Caco-2 (cell line): ENCODE data around the gene FAM114A1. TPM values are rescaled to one million over a fixed set of nuclear protein-coding genes. Genes with fewer than 3 reads are reported as not detected.

Experiments used
- Bru-seq: library from RNA; stranded (reverse); fragments of 400-500 nt; gene quantifications from one replicate; lab custom pipeline; 2021; lab: Mats Ljungman, UMichigan
- BruChase-seq, 2 experiments: library from RNA; stranded (reverse); fragments of 400-500 nt; gene quantifications; one replicate each; lab custom pipeline; 2021; lab: Mats Ljungman, UMichigan
- BruUV-seq: library from RNA; stranded (reverse); fragments of 400-500 nt; replicated peaks from 2 replicates; lab custom pipeline; 2021; lab: Mats Ljungman, UMichigan
- CTCF ChIA-PET: fragments of 300-600 bp; sonication (Branson Sonifier 250); formaldehyde crosslinking; loops from one replicate; lab custom pipeline; 2022; ENCODE audit warnings: antibody characterized with exemption; lab: Charles Lee
- POLR2A ChIA-PET: fragments of 300-600 bp; sonication (Branson Sonifier 250); formaldehyde crosslinking; loops from one replicate; lab custom pipeline; 2022; ENCODE audit warnings: antibody characterized with exemption; lab: Charles Lee
- DNase-seq, 2 experiments: peaks; one replicate each; pipeline versions ENCODE4 v3.0.0 to v3.0.0-alpha.2; 2020 to 2022
- H3K27me3 ChIP-seq: replicated peaks from 2 replicates; pipeline ENCODE4 v1.6.0; 2011; ENCODE audit warnings: low read length; ENCODE audit not compliant: control insufficient read depth, insufficient read depth
- H3K36me3 ChIP-seq: 2 replicates; pipeline ENCODE4 v1.5.1; 2011; ENCODE audit warnings: low read length; ENCODE audit not compliant: control insufficient read depth, insufficient read depth
- H3K4me1 ChIP-seq: fragments of 250-450 bp; sonication (Bioruptor Pico); 2 replicates; pipeline ENCODE4 v1.5.1; 2020; ENCODE audit warnings: mild to moderate bottlenecking
- H3K4me3 ChIP-seq: 2 replicates; pipeline ENCODE4 v1.5.1; 2011; ENCODE audit warnings: low read depth, mild to moderate bottlenecking, control low read depth, low read length
- H3K9me3 ChIP-seq: fragments of 250-450 bp; sonication (Bioruptor Pico); 2 replicates; pipeline ENCODE4 v1.5.1; 2020; ENCODE audit warnings: mild to moderate bottlenecking, moderate library complexity
- H3K27ac Mint-ChIP-seq: one replicate; pipeline ENCODE4 v1.8.0; 2022; ENCODE audit warnings: mixed read lengths; ENCODE audit not compliant: unreplicated experiment
- H3K27me3 Mint-ChIP-seq: one replicate; pipeline ENCODE4 v1.8.0; 2022; ENCODE audit warnings: mixed read lengths; ENCODE audit not compliant: insufficient read depth, unreplicated experiment
- H3K36me3 Mint-ChIP-seq: one replicate; pipeline ENCODE4 v1.8.0; 2022; ENCODE audit warnings: mild to moderate bottlenecking, mixed read lengths; ENCODE audit not compliant: insufficient read depth, unreplicated experiment
- H3K4me1 Mint-ChIP-seq: one replicate; pipeline ENCODE4 v1.8.0; 2022; ENCODE audit warnings: low read depth, mixed read lengths; ENCODE audit not compliant: unreplicated experiment
- H3K4me3 Mint-ChIP-seq: one replicate; pipeline ENCODE4 v1.8.0; 2022; ENCODE audit warnings: mild to moderate bottlenecking, moderate library complexity, mixed read lengths; ENCODE audit not compliant: unreplicated experiment
- H3K9me3 Mint-ChIP-seq: one replicate; pipeline ENCODE4 v1.8.0; 2022; ENCODE audit warnings: mixed read lengths; ENCODE audit not compliant: unreplicated experiment
- CTCF ChIP-seq, 2 experiments: fragments of 200-600 bp in 1 of 2; IDR thresholded peaks; 1 replicate in 1 of 2; 2 replicates in 1 of 2; pipeline versions ENCODE4 v1.5.1 to v1.8.0; 2011 to 2022; ENCODE audit warnings: antibody characterized with exemption in 1 of 2, control low read depth in 1 of 2, inconsistent platforms in 1 of 2, low read depth in 1 of 2, low read length in 1 of 2, mild to moderate bottlenecking in 1 of 2, moderate library complexity in 1 of 2; ENCODE audit not compliant: insufficient read depth in 1 of 2, severe bottlenecking in 1 of 2, unreplicated experiment in 1 of 2
- intact Hi-C: fragments of 100-400 bp; cut with micrococcal nuclease; formaldehyde crosslinking; loops from one replicate; pipeline ENCODE4 v1.10.0; 2022; ENCODE audit not compliant: unreplicated experiment
- long read RNA-seq: library from polyadenylated mRNA; stranded (forward); transcript quantifications from one replicate; pipeline ENCODE4 v2.0.0, GENCODE V29; 2022
- total RNA-seq: library from RNA; stranded (reverse); gene quantifications from 2 replicates; pipeline ENCODE4 v1.2.3, GENCODE V29; 2022

The FAM114A1 gene
- total RNA-seq (20.8 and 21.7 TPM in 2 replicates), Bru-seq, nascent RNA (percentile 55 among the genes with signal in this experiment), BruChase-seq, experiment 1, labeled RNA remaining after a 2-hour chase (percentile 53 among the genes with signal in this experiment), BruChase-seq, experiment 2, labeled RNA remaining after a 6-hour chase (percentile 60 among the genes with signal in this experiment)
- long read RNA-seq, full-length matches to known transcripts: 3 of 16 reads
- long read RNA-seq, partial matches to known transcripts: 3 of 16 reads
- long read RNA-seq, other reads (novel, unspliced or antisense): 10 of 16 reads

DNA sequence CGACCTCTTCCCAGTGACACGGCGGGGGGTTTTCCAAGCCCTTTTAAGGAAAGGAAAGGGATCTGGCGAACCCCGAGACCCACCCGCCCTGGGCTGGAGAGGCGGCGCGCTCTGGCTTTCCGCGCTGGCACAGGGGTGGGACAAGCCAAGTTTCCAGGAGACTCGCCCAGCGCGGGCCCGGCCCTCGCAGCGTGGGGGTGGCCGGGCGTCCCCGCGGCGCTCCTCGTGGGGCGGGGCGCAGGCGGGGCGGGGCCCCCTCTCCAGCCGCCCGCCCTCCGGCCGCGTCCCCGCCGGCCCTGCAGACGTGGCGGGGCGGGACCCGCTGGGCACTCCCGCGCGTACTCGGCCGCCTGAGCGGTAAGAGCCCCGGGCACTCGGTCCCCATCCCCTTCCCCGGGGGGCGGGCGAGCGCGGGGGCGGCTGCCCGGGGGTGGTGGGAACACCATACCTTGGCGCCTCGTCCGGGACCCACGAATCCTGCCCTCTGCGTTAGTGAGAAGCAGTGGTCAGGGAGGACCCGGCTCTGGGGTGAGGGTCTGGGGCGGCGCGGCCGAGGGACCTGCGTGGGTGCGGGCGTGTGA, at the start of gene FAM114A1:
Gene FAM114A1, plus strand, starts transcription at position 329 of the 581 bp plus-strand sequence. CDS start 10,273 bp downstream, outside the sequence.
- H3K4me3 ChIP-seq: peak within 1 kb of the TSS; percentile 48
- H3K36me3 Mint-ChIP-seq: peaks cover 19% of the 10 kb centered on the region
- peak within 1 kb of the TSS; percentile 62 for H3K27ac Mint-ChIP-seq
- no peaks in the 10 kb centered on the region; the same call in 1 of the 2 replicates for H3K36me3 ChIP-seq
- peak; percentile 69 to 74 for DNase-seq
- intact Hi-C loops: no loop called here
- peaks cover 8% of the 10 kb centered on the region for H3K4me1 ChIP-seq
- TF ChIP-seq CTCF (IDR thresholded peaks at IDR 0.05; ENCODE audit: insufficient read depth in 1 of 2, low read depth in 1 of 2, low read length in 1 of 2, severe bottlenecking in 1 of 2, unreplicated experiment in 1 of 2): no peak
- ChIA-PET POLR2A (no interaction called here), CTCF (no interaction called here)
- peaks cover 6% of the 10 kb centered on the region for H3K27me3 Mint-ChIP-seq
- H3K4me1 Mint-ChIP-seq: peaks cover 12% of the 10 kb centered on the region
- no TSS peak for BruUV-seq
- H3K27me3 ChIP-seq: no peaks in the 10 kb centered on the region
- H3K4me3 Mint-ChIP-seq: peak within 1 kb of the TSS; percentile 77
- H3K9me3 Mint-ChIP-seq: no peaks in the 10 kb centered on the region
- H3K9me3 ChIP-seq: no peaks in the 10 kb centered on the region

- no peaks in the 10 kb centered on the region for H3K9me3 Mint-ChIP-seq
- H3K4me1 Mint-ChIP-seq: no peaks in the 10 kb centered on the region
- H3K4me3 ChIP-seq: no peak overlapping the region
- no TSS peak for BruUV-seq
- TF ChIP-seq CTCF (IDR thresholded peaks at IDR 0.05; ENCODE audit: insufficient read depth in 1 of 2, low read depth in 1 of 2, low read length in 1 of 2, severe bottlenecking in 1 of 2, unreplicated experiment in 1 of 2): no peak
- H3K4me1 ChIP-seq: no peaks in the 10 kb centered on the region
- DNase-seq: peak; percentile 43 to 60
- no peaks in the 10 kb centered on the region for H3K9me3 ChIP-seq
- H3K36me3 ChIP-seq: no peaks in the 10 kb centered on the region
- POLR2A ChIA-PET: no interaction called here
- H3K36me3 Mint-ChIP-seq: no peaks in the 10 kb centered on the region
- H3K4me3 Mint-ChIP-seq: no peak overlapping the region
- intact Hi-C loops: no loop called here
- peaks cover 3% of the 10 kb centered on the region for H3K27me3 Mint-ChIP-seq
- no peak overlapping the region for H3K27ac Mint-ChIP-seq
- CTCF ChIA-PET: no interaction called here
- no peaks in the 10 kb centered on the region for H3K27me3 ChIP-seq
These were observed 49.1 kb upstream of the FAM114A1 start for GRCh38 chr4:38818441-38818976.

DNA sequence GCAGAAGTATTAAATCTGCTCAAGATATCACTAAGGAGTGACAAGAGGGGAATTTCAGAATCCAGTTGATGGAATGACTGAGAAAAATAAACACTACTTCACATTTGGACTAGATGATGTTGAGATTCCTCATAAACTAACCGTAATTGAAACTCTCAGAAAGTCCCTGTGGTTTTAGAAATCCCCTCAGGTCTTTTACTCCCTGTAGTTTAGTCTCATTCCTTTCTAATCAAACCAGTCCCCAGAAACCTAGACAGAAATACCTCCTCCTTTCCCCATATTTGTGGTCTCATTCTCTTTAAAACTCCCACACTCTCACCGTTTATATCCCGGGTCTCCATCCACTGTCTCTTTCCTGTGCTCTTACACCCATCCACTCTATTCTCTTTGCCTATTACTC, 48.0 kb upstream of the FAM114A1 start:
- H3K36me3 Mint-ChIP-seq: no peaks in the 10 kb centered on the region
- BruUV-seq: no TSS peak
- POLR2A ChIA-PET: no interaction called here

More for the DNA sequence above, 48.0 kb upstream of the FAM114A1 start:
- H3K4me1 ChIP-seq: no peaks in the 10 kb centered on the region
- Mint-ChIP-seq H3K4me1 (no peaks in the 10 kb centered on the region), H3K9me3 (no peaks in the 10 kb centered on the region), H3K4me3 (no peak overlapping the region), H3K27me3 (peaks cover 3% of the 10 kb centered on the region), H3K27ac (no peak overlapping the region)
- H3K36me3 ChIP-seq: no peaks in the 10 kb centered on the region
- DNase-seq: no peak
- no peaks in the 10 kb centered on the region for H3K27me3 ChIP-seq
- H3K9me3 ChIP-seq: no peaks in the 10 kb centered on the region
- TF ChIP-seq CTCF (IDR thresholded peaks at IDR 0.05; ENCODE audit: insufficient read depth in 1 of 2, low read depth in 1 of 2, low read length in 1 of 2, severe bottlenecking in 1 of 2, unreplicated experiment in 1 of 2): no peak
- CTCF ChIA-PET: no interaction called here
- H3K4me3 ChIP-seq: no peak overlapping the region
- intact Hi-C loops: no loop called here
